ENCODE measurements around the gene PIGV. TPM values are rescaled to one million over a fixed set of nuclear protein-coding genes. Genes with fewer than 3 reads are reported as not detected.

The PIGV gene
- total RNA-seq, 1 experiment from 2014 or later, result 7.5 TPM

DNA sequence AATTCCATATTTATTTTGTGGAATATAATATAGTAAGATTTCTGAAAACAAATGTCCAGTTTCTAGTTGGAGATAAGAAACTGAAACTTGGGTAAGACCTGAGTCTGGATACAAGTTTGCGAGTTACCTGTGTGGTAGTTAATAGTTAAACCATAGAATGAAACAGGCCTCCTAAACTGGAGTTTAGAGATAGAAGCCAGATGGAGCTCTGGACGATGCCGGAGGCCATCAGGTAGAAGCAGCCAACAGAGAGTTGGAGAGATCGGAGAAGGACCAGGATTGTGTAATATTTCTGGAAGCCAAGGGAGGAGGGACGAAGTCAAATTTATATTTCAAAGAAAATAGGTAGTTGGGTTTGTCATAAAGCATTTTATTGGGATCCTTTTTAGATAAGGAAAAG, 46.8 kb upstream of the PIGV start:
- no peak for DNase-seq
- Histone ChIP-seq H3K79me1 (ENCODE audit: insufficient read depth, low read depth, low read length, poor library complexity, severe bottlenecking) (peaks cover 6% of the 10 kb centered on the region), H3K14ac (ENCODE audit: insufficient read depth, low read length) (no peak overlapping the region), H3K9me3 (ENCODE audit: control insufficient read depth, low read depth, low read length) (no peaks in the 10 kb centered on the region), H2BK15ac (ENCODE audit: low read depth, low read length) (no peak overlapping the region), H3K27ac (ENCODE audit: insufficient read length, low read depth, low read length) (no peak overlapping the region), H4K8ac (replicated peaks; ENCODE audit: insufficient read length, low read depth, low read length) (no peak overlapping the region), H3K9ac (ENCODE audit: extremely low read depth, insufficient read length, low read length) (no peak overlapping the region), H3K18ac (ENCODE audit: insufficient read length, low read depth, low read length) (no peak overlapping the region), H3K27me3 (ENCODE audit: insufficient read depth, low read length) (no peaks in the 10 kb centered on the region), H2BK20ac (ENCODE audit: low read depth, low read length, poor library complexity, severe bottlenecking) (no peak overlapping the region), H3K4me1 (ENCODE audit: insufficient read depth, low read length) (peaks cover 4% of the 10 kb centered on the region), H4K5ac (ENCODE audit: insufficient read length, low read depth, low read length) (no peak overlapping the region), H2AK5ac (ENCODE audit: insufficient read length, low read length) (no peak overlapping the region), H4K91ac (ENCODE audit: insufficient read length, low read depth, low read length) (no peak overlapping the region), H3K79me2 (ENCODE audit: insufficient read depth, low read length) (no peaks in the 10 kb centered on the region; the same call in 1 of the 2 replicates), H3K4ac (ENCODE audit: low read depth, low read length) (no peak overlapping the region), H2BK12ac (ENCODE audit: insufficient read length, low read depth, low read length) (no peak overlapping the region), H3T11ph (ENCODE audit: low read length) (no peak overlapping the region), H3K4me2 (ENCODE audit: insufficient read depth, insufficient read length, low read length) (no peak overlapping the region), H2AFZ (ENCODE audit: low read length) (no peak overlapping the region), H2BK5ac (ENCODE audit: insufficient read length, low read length) (no peak overlapping the region), H2BK120ac (ENCODE audit: low read depth, low read length, poor library complexity, severe bottlenecking) (no peak overlapping the region), H3K23me2 (ENCODE audit: insufficient read length, low read depth, low read length, poor library complexity, severe bottlenecking) (no peaks in the 10 kb centered on the region), H3K23ac (ENCODE audit: insufficient read length, low read depth, low read length) (no peak overlapping the region), H3K56ac (ENCODE audit: insufficient read length, low read depth, low read length) (no peak overlapping the region), H4K20me1 (ENCODE audit: control insufficient read depth, insufficient read depth, insufficient read length) (no peaks in the 10 kb centered on the region)
- Mint-ChIP-seq H3K4me3 (no peak overlapping the region), H3K36me3 (ENCODE audit: insufficient read depth in 1 of 3, low read depth in 3 of 3) (peaks cover 12 to 82% (median 71%) of the 10 kb centered on the region in 3 experiments; a peak in 6 of 7 replicates), H3K9me3 (no peaks in the 10 kb centered on the region), H3K27me3 (ENCODE audit: low read depth) (no peaks in the 10 kb centered on the region), H3K27ac (peak overlapping the region in 1 of 3 experiments; percentile 67; a peak in 2 of 7 replicates), H3K4me1 (peaks cover 5 to 21% of the 10 kb centered on the region in 2 experiments)
- TF ChIP-seq CTCF (conservative IDR thresholded peaks at IDR 0.05), result no peak
- no CpG with 5 or more reads among the region's 5 CpGs for WGBS (ENCODE audit: extremely low coverage, insufficient read length, low lambda C conversion rate)
